AG08396 (cell line): ENCODE results near the gene CCDC192.

Source experiments
- DNase-seq: peaks from one replicate; pipeline ENCODE4 v3.0.0; 2012; ENCODE audit warnings: low spot score, mixed read lengths

The CCDC192 gene

DNA sequence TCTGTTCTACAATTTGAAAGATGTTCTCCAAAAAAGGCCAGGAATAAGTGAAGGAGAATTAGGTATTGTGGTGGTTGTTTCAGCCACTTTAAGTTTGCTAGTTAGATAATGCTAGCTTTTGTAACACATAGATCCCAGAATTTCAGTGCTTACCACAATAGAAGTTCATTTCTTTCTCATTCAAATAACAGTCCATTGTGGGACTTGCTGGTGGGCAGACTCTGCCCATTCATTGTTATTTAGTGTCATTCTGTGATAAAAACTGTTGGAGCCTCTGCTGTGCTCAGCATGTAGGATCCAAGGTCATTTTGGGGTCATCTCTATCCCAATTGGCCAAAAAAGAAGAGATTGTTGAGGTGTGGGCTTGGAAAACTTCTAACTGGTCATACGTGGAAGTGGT is 106.8 kb downstream of the CCDC192 start:
- DNase-seq: no peak

DNA sequence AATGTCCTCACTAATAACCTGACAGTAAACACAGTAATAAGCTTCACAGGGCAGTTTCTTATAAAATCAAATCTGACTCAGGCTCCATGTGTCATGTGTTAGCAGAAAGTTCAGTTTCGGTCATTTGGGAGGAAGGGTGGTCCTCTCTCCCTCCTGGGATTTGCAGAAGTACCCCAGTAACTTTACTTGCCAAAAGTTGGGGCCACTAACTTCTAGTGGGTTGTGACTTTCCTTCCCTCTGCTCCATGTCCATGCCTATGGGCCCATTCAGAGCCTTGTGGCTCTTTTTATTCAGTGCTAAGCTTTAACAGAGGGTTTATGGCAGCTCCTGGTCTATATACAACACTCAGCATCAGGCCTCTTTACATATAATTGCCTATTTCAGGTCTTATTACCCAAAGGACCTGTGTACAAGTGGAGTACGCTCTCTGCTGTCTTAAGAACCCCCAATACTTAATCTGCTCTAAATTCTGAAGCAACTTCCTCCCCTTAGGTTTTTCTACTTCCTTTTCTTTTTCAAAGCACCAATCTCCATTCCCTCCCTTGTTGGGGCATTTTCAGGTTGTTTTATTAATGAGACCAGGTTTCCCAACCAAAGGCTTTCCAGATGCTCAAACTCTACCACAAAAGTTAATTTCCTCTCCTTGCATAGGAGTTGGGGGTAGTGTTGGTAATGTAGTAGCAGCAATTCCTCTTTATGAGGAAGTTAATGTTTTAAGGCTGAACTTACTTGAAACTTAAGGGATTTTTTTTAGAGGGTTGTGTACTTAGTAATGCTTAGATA is 107.7 kb downstream of the CCDC192 start:
- no peak for DNase-seq

DNA sequence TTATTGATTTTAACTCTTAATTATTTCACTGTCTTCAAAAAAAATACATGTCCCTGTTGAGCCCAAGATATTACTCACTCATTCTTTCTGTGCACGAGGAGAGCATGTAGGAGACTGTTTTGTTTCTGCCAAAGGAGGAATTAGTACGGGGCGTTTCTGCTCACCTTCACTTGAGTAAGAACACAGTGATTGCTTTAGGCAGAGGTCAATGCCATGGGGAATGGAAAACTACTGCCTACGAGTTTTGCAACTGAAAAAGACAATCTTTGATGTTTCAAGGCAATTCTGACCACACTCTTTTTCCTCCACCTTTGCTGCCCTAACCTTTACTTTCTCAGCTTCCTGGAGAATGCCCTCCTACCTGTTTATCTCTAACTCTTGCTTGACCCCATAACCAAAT is 109.4 kb downstream of the CCDC192 start:
- no peak for DNase-seq

DNA sequence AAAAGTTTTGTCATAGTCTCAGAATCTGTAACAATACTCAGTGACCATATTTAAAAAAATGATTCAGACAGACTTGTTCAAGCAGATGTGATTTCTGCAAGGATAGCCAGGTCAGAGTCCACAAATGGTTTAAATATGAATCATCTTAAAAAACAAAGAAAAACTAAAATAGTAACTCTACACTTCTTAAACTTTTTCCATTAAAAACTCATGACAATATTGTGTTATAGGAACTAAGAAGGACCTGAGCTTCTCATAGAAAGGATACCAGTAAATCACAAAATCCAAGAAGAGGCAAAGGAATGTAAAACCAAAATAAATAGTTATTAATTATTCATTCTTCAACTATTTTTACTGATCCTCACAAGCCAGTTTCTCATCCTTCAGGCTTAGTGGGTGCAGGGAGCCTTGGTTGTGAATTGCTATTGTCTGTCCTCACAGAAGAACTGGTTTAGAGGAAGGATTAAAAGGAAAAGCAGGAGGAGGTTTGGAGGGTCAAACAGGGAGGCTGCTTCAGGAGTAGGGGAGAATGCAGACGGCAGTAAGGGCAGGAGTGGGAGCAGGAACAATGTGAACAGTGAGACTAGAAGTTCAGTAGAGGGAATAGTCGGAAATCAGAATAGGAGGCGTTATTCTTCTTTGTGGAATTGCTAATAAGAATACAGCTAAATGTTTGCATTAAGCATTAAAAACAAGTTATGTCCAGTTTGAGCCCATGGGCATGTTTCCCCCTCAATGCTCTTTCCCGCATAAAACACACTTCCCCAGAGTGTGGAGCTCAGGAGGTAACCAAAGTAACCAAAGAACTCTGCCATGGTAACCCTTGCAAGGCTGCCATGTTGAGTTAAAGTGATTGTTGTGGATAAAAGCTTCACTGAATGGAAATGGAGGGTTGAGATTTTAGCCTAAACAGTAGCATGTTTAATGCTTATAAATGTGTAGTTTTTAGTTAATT is 110.7 kb downstream of the CCDC192 start:
- no peak for DNase-seq

DNA sequence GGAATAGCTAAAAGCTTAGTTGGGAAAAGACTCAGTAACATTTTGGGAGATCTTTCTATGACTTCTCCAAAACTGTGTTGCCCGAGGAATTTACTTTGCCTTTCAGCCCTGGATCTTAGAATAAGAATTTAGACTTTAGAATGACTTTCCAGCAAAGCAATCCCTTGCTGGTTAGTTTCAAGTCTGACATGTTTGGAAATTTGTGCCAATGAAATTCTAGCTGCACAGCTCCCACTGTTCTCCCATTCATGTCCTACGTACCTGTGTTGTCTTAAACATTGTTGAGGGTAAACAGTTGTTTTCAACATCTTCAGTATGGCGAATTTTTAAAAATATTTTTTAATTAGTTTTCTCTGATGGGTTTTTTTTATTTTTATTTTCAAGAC is 111.4 kb downstream of the CCDC192 start:
- DNase-seq: no peak

DNA sequence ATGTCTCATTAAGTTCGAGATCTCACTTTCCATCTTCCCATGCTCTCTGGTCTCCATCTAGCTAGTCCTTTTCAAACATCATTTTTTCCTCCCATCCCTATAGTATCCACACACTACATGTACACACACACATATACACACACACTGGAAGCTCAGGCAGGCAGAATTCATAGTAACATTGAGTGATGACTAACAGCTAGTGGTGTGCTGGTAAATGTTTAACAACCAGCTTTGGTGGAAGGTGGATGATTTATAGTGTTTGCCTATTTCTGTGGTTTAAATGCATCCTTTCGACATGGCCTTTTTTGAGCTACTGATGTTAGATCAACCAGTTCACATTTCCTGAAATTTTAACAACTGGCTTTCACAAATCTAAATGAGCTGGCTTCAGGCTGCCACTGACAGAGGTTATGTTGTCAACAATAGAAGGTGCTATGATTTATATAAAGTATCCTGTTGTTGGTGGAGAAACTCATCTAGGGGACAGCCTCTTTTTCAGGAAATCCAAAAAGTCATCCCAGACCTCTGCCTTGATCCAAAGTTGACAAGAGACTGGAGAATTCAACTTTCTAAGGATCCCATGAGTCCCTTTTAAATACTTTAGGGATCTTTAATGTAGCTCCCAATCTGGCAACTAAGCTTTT is 117.8 kb downstream of the CCDC192 start:
- DNase-seq: no peak

DNA sequence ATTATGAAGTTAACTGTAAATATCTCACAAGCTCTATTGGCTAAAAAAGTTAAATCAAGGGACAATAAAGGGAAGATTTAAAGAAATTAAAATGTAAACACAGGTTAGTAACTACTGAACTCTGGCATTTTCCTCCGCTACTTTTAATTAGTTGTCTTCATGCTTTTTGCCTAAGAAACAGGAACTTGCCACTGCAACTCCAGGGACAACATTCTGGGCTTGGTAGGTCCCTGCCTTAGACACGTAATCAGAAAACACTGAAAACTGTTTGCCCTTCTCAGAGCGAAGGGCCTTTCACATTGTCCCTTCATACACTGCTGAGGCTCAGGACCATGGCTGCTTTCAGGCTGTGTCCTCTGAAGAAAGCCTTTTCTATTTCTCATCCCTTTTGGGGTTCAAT is 118.7 kb downstream of the CCDC192 start:
- no peak for DNase-seq

DNA sequence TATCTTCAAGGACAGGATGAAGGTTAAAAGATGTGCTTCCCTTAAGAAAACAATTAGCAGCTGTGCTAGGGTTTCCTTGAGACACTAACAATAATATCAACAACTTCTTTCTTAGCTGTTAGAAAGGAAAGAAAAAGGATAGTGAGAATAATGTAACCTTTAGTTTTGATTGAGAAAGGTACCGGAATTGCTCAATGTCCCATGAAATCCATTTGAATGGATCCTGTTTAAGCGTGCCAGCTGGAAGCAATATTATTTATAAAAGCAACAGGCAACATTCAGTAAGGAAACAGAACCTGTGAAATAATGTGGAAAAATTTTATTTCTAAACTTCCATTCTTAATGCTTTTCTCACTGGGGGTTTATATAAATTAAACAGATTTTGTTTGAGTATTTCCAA is 120.9 kb downstream of the CCDC192 start:
- DNase-seq: no peak

DNA sequence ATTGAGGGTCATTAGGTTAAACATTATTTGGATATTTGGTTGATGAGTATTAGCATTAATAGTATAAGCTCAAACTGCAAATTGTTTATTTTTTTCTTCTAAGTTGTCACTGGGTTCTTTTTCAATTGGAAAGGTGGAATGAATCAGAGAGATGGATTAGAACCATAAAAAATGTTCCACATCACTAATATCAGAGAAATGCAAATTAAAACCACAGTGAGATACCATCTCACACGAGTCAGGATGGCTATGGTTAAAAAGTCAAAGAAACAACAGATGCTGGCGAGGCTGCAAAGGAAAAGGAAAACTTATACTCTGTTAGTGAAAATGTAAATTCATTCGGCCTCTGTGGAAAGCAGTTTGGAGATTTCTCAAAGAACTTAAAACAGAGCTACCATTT is 122.8 kb downstream of the CCDC192 start:
- no peak for DNase-seq

DNA sequence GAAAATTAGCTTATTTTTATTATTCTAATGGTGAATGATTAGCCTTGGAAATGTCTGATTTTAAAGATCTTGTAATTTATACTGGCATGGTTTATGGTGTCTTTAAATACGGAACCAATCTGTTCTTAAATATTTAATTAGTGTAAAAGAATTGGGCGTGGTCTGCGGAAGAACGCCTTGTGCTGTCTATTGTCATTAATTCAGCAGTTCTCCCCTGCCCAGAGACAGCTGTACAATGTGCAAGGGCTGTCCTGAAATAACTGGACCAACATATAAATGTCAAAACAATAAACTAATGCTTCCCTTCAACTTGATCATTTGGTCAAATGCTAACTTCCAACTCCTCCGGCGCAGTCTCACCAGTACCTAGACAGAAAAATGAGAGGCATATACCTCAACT is 124.3 kb downstream of the CCDC192 start:
- no peak for DNase-seq

DNA sequence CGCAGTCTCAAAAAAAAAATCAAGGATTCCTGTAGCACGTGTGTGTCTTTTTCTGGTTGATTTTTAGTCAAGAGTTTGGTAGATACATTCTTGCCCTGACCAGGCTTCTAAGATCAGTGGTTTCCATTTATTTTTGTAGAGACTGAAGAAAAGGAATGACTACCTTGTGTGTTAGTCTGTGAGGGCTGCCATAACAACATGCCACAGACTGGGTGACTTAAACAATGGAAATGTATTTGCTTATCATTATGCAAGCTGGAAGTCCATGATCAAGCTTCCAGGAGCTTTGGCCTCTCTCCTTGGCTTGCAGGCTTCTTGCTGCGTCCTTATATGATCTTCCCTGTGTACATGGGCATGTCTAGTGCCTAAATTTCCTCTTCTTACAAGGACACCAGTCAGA is 127.0 kb downstream of the CCDC192 start:
- DNase-seq: no peak

DNA sequence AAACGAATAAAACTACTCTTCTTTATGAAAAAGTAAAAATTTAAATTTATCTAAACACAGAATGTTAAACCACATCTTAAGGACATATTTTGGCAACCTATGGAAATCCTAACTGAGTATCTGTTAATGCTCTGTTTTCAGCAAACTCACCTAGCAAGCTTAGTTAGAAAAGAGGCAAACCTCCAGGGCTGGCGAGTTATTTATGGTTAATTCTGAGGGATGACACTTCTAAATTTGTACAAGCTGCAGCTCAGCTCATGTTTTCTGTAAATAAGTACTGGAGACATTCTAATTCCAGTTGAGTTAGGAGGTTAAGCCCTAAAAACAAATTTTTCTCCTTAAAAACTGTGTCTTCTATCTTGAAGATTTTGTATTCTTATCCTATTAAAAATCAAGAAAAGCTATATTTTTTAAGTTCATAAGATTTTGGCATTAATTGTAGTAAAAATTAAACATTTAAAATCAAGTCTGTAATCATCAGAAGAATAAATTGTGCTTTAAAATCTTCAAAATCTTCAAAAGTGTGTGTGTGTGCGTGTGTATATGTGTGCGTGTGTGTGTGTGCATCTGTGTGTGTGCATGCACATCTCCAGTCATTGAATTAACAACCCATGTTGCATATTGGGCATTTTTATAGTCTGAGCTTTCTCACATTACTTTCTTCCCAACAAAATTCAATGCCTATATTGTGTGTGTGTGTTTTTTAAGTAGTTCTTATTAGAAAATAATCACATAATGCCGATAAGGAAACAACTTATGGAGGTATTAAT is 127.8 kb downstream of the CCDC192 start:
- DNase-seq: no peak

DNA sequence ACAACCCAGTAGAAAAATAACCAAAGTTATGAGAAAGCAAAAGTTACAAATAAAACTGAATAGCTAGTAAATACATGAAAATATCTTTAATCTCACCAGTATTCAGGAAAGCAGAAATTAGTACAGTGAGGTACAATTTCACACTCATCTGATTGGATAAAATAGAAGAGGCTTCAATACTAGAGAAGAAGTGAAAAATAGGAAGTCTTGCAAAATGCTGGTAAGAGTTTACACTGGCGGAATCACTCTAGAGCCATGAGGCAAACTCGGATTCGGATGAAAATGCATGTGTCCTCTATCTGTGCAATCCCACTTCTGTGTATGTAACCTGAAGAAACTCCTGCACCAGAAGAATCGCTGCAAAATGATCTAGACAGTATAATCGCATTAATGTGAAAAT is 128.9 kb downstream of the CCDC192 start:
- no peak for DNase-seq

DNA sequence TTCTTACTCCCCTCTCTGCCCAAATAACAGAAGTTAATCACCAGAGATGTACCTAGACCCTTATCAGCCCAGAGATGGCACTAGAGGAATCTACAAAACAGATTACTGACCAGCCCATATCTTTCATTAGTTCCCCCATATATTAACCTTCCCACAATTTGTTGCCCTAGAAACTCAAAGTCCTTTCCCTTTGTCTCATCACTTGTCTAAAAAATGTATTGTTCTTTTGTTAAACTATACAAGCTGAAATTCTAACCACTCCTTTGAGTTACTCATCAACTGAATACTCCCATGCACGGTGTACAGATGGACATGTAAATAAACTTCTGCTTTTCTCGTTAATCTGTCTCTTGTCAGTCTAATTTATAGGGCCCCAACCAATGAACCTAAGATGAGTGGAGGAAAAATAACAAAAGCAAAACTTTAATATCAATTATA is 130.9 kb downstream of the CCDC192 start:
- no peak for DNase-seq

DNA sequence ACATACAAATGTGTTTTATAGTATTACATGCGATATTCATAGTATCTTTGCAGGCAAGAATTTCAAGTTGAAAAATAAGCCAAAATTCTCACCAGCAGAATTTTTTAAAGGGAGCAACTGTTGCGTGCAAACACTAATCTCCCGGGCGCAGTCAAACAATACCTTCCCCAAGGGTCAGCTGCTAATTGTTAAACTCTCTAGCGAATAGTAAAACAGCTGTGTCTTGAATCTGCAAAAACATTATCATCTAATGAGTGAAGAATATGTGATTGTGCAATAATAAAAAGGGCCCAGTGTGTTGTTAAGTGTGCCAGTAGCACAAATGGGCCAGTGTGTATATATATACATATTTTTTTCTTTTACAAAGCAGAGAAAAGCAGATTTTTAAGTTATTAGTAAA is 131.4 kb downstream of the CCDC192 start:
- no peak for DNase-seq

DNA sequence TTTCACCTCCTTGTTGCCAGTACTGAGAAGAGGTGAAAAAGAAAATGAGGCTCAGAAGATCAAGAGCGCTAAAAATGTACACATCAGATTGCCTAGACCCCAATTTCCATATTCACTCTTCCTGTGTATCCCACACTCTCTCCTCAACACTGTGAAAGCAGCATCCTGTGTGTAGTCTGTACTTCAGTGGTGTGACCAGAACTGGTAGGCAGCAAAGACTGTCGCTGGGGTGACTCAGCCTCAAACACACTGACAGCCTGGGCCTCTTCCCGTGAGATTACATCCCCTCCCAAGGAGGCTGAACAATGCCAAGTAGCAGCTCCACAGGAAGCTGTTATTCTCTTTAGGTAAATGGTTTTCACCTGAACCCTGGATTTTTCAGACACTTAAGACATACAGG is 135.5 kb downstream of the CCDC192 start:
- peak; percentile 10 for DNase-seq

DNA sequence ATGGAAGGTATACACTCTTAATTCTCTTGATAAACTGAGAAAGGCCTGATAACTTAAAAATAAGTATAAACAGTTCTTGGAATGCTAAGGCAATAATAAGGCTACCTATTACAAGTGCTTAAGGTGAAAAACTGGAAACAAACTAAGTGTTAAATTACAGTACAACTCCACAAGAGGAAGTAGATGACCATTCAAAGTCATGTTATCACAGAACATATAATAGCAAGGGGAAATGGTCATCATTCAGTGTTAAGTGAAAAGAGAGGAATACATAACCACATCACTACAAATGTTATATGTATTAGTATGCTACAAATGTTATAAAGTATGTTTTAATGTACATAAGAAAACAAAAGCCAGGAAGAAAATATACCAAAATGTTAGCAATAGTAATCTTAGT is 135.9 kb downstream of the CCDC192 start:
- DNase-seq: no peak

DNA sequence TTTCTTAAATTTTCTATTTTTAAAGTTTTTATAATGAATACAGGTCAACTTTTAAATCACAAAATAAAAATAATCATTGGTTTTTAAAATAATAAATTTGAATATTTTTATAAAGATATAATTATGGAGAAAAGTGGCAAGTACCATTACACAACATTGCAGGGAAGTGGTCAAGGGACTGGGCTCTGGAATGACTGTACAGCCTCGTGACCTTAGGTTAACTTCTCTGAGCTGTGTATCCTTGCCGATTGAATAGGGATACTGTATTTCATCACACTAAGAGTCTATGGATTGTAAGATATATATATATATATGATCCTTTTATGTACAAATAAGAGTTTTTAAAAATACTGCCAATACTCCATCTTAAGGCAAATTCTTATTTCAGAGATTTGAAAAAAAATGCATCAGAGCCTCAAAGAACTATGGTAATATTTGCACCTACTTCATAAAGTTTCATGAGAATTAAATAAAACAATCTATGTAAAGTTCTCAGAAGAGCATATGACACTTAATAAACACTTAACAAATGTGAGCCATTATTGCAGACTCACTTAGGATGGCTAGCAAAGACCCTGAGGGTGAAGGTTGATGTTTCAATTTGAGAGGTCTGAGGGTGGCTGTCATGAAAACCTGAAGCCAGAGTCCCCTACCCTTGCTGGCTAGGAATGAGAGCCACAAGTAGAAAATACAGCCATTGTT is 136.5 kb downstream of the CCDC192 start:
- DNase-seq: no peak

DNA sequence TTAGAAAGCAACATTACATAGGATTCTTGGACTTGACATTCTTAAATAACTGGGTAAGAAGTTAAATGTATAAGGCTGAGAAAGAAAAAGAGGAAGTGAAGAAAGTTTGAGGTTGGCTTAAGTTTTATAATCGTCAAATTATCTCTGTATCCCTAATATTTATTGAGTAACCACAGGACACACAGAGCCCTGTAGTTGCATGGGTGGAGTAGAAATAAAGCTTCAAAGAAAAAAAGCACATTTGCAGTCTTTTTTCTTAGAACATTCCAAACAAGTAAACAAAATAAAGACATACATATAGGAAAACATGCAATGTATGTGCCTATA is 137.0 kb downstream of the CCDC192 start:
- DNase-seq: no peak

DNA sequence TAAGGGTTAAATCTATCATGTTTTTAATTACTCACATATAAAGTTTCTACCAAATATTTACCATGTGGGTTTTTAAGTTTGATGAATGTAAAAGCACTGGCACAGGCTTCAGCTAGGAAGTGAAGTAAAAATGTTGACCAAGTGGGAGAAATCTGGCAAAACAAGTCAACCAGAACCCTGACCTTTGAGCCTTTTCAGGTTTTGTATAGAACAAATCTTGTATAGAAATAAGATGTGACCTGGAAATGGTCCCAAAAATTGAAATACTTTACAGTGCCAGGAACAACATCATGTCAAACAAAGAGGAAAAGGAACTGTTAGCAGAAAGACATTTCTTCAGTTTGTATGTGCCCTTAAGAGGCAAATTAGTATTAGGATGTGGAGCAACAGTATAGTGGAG is 137.6 kb downstream of the CCDC192 start:
- DNase-seq: no peak

DNA sequence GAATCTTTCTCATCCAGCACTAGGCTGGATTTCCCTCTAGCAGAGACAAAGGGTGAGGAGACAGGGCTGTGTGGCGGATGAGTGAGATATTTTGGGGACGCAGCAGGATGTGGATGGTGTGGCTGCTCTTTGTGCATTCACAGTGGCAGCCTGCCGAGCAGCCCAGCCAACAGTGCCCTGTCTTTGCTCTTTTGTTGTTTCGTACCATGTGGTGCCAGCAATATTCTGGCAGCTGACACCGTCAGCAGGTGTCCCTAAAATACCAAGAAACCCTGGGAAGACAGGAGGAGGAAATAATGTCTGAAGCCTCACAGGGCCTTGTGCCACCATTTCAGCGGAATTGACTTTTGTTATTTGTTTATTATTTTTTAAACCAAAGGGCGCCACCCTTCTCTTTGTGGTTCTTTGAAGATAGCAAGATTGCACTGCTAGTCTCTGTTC is 141.4 kb downstream of the CCDC192 start:
- no peak for DNase-seq
